ENCODE measurements around the gene PAX9.
A peak's percentile ranks its signal among the peaks of the same experiment; 100 is the strongest.

GRCh38 chr14:36662543-36663403, 1.1 kb downstream of the PAX9 start:
- TF ChIP-seq CTCF (conservative IDR thresholded peaks at IDR 0.05 in 1 of 2, IDR thresholded peaks at IDR 0.05 in 1 of 2; ENCODE audit: low read depth in 1 of 2, low read length in 2 of 2) (no peak), EZH2 (IDR thresholded peaks at IDR 0.05; ENCODE audit: low read length, missing control alignments) (peak; percentile 96)
